Measurements from ENCODE around the gene BBLN.
A peak's percentile ranks its signal among the peaks of the same experiment; 100 is the strongest.
"Not testable (repeated sequence)": the region's sequence is repeated elsewhere in the genome, so short reads cannot be mapped to it uniquely, and the experiment has no call there.

Gene BBLN

GRCh38 chr9:128159784-128160602 lies at the start of gene BBLN:
Gene BBLN, plus strand, starts transcription at chr9:128160265. Its CDS starts 143 bp downstream, at chr9:128160408.
- TF ChIP-seq CTCF (conservative IDR thresholded peaks at IDR 0.05; ENCODE audit: low read depth, low read length): no peak
- peak within 1 kb of the TSS; percentile 83 for H3K4me3 ChIP-seq (ENCODE audit: low read length)
- DNase-seq (ENCODE audit: low read depth): peak; percentile 42

- DNase-seq (ENCODE audit: low read depth); H3K4me3 ChIP-seq (ENCODE audit: low read length): not testable (repeated sequence)
These were observed 48.3 kb upstream of the BBLN start for GRCh38 chr9:128111726-128112125.

GRCh38 chr9:128113526-128114325 lies 46.3 kb upstream of the BBLN start:
- no peak for TF ChIP-seq CTCF (conservative IDR thresholded peaks at IDR 0.05; ENCODE audit: low read depth, low read length)
- DNase-seq (ENCODE audit: low read depth): no peak

GRCh38 chr9:128114326-128115186 lies 45.5 kb upstream of the BBLN start:
- DNase-seq (ENCODE audit: low read depth): no peak
- H3K4me3 ChIP-seq (ENCODE audit: low read length): no peak overlapping the region
- no peak for TF ChIP-seq CTCF (conservative IDR thresholded peaks at IDR 0.05; ENCODE audit: low read depth, low read length)

More at GRCh38 chr9:128113526-128114325, 46.3 kb upstream of the BBLN start:
- no peak overlapping the region for H3K4me3 ChIP-seq (ENCODE audit: low read length)

- no peak for TF ChIP-seq CTCF (conservative IDR thresholded peaks at IDR 0.05; ENCODE audit: low read depth, low read length)
- no peak for DNase-seq (ENCODE audit: low read depth)
- no peak overlapping the region for H3K4me3 ChIP-seq (ENCODE audit: low read length)
These were observed 44.6 kb upstream of the BBLN start for GRCh38 chr9:128115187-128116103.

- no peak overlapping the region for H3K4me3 ChIP-seq (ENCODE audit: low read length)
- no peak for TF ChIP-seq CTCF (conservative IDR thresholded peaks at IDR 0.05; ENCODE audit: low read depth, low read length)
- DNase-seq (ENCODE audit: low read depth): no peak
These were observed 43.7 kb upstream of the BBLN start for GRCh38 chr9:128116104-128117083.
